Erythroblast (primary cell): ENCODE measurements around the gene CLEC10A.

ENCODE experiments used
- GATA1 ChIP-seq: IDR thresholded peaks from 2 replicates; pipeline ENCODE4 v1.6.1; 2011; ENCODE audit warnings: low read depth, mild to moderate bottlenecking, control low read depth, low read length, moderate library complexity
- POLR2A ChIP-seq: IDR thresholded peaks from 2 replicates; pipeline ENCODE4 v1.6.1; 2011; ENCODE audit warnings: mild to moderate bottlenecking, low read length

- TF ChIP-seq POLR2A: no peak
- TF ChIP-seq GATA1: no peak
Observed at GRCh38 chr17:7068268-7068667, 11.8 kb downstream of the CLEC10A start.
